ENCODE results near the gene LRRC15.

LRRC15 gene

DNA sequence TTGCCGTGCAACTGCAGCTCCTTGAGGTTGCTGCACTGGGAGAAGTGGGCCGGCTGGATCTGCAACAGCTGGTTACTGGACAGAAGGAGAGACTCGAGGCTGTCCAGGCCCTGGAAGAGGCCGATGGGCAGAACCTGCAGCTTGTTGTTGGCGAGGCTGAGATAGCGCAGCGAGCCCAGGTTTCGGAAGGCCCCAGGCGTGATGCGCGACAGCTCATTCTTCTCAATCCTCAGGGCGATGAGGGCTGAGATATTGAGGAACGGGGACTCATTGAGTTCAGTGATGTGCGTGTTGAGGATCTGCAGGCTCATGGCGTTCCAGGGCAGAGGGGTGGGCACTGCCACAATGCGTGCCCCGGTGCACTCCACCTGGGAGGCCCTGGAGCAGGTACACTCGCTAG, 9.0 kb downstream of the LRRC15 start:
- DNase-seq, result no peak

- no peak for DNase-seq
Observed at GRCh38 chr3:194357681-194358080, 11.9 kb downstream of the LRRC15 start.

GRCh38 chr3:194355379-194355778, 14.2 kb downstream of the LRRC15 start:
- no peak for DNase-seq

DNA sequence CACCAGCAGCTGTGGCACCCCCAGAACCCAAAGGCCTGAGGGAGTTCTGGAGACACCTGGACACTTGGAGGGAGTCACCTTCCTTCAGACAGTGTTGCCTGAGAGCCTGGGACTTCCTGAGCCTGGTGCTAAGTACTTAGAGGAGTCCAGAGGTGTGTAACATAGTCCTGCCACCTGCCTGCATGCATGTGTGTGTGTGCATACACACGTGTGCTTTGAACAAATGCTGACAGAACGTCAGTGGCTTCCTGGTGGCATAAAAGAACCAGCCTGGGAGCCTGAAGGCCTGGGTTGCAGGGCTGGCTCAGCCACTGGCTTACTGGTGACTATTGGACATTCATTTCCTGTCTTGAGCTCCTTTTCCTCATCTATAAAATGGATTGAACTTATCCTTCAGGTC, 15.2 kb downstream of the LRRC15 start:
- DNase-seq, result no peak

DNA sequence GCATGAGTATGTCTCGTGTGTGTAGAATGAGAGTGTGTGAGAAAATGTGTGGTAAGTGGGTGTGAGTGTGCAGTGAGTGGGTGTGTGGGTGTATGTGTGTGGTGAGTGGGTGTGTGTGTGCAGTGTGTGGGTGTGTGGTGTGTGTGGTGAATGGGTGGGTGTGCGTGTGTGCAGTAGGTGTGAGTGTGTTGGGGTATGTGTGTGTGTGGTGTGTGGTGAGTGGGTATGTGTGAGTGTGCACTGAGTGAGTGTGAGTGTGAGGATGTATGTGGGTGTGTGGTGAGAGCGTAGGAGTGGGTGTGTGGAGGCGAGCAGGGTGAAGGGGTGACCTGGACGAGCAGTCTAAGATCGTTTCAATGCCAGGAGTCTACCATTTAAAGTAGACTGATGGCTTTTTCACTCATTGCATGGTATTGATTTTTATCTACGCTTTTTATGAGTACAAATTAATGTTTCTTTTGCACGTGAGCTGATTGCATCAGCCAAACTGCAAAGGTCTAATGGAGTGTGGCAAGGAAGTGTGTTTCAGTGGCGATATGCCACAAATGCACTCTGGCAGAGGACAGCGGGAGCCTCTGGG, 16.8 kb downstream of the LRRC15 start:
- DNase-seq, result no peak

GRCh38 chr3:194351952-194352536, 17.5 kb downstream of the LRRC15 start:
- no peak for DNase-seq

DNA sequence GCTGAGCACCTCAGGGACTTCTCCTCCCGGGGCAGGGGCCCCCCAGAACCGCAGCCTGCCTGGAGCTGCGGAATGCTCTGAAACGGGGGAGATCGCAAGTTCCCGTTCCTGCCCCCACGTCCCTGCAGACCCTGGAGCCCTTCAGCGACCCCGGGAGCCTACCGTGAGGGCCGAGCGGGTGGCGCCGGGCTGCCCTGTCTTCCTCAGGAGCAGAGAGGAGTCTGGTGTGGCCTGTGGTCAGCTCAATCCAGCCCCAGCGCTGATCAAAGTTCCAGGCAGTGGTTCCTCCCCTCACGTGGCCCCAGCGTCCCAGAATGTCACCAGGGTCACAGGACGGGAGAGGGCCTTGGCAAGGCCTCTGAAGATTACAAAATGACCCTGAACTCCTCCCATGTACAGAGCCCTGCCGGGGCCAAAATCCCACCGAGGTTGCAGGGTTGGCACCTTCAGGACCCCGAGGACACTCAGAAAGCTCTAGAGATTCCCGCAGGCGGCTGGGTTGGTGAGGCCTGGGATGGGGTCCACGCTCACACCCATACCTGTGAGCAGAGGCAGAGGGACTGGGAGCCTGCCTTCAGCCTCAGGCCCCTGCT, 18.4 kb downstream of the LRRC15 start, which contains the start of gene CPN2:
Gene CPN2, minus strand, starts transcription at position 249 of the 593 bp plus-strand sequence. CDS start 8,626 bp downstream, outside the sequence.
- DNase-seq, result no peak

GRCh38 chr3:194350726-194351071, 18.8 kb downstream of the LRRC15 start:
- no peak for DNase-seq

GRCh38 chr3:194348354-194348753, 21.2 kb downstream of the LRRC15 start:
- DNase-seq, result no peak

- no peak for DNase-seq
Observed at GRCh38 chr3:194346621-194347020, 22.9 kb downstream of the LRRC15 start.

GRCh38 chr3:194346035-194346434, 23.5 kb downstream of the LRRC15 start:
- no peak for DNase-seq

DNA sequence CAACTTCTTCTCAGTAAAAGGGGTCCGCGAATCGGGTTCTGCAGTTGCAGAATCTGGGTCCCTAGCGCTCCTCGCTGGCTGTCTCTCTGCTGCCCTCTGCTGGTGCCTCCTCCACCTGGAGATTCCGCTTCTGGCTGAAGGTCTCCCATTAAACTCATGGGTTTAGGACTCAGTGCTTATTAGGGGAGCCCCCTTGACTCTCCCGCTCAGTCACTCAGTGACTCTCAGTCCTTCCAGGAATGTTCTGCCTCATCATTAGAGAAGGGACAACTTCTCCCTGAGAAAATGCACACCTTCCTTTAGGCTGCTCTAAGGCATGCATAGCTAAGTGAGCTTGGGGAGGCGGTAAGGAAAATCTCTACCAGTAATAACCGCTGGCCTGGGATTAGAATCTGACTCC, 25.5 kb downstream of the LRRC15 start:
- no peak for DNase-seq

DNA sequence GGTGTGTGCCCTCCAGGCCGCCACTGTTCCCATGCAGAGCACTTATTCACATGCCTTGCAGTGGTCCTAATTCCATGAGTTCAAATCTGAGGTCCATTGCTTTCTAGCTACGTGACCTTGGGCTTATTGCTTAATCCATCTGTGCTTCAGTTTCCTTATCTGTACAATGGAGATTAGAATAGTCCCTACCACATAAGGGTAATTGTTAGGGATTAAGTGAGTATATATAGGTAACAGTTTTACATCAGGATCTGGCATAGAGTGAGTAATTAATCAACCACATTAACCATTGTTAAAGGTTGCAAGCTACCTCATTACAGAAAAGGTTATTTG, 26.0 kb downstream of the LRRC15 start:
- no peak for DNase-seq

DNA sequence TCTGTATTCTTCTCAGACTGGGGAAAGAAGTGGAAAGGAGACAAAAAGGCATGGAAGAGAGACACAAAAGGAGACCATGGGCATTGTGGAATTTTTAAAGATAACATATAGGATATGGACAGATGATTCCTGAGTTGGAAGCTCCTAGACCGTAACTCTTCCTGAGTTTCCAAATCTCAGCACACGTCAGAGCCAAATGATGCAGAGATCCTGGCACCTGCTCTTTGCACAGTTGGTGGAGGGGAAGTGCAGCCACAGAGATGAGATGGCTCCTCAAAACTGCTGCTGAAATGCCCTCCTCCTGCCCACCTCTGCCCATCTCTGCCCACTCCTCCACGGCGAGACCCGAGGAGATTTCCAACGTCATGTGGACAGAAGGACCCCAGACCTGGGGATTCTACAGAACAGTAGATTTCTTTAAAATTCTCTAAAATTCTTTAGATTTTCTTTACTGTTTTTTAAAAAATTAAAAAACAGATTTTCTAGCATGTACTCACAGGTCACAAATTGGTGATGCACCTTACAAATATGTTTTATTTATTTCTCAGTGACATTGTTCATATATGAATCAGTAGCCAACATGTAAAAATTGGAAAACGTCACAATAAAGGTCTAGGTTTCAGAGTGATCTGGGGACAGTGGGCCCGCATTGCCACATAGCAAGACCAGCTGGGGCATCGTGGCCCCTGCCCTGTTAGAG, 26.5 kb downstream of the LRRC15 start:
- no peak for DNase-seq

- DNase-seq, result no peak
Observed at GRCh38 chr3:194340757-194341400, 28.7 kb downstream of the LRRC15 start.

GRCh38 chr3:194339840-194340239, 29.7 kb downstream of the LRRC15 start:
- DNase-seq, result no peak

DNA sequence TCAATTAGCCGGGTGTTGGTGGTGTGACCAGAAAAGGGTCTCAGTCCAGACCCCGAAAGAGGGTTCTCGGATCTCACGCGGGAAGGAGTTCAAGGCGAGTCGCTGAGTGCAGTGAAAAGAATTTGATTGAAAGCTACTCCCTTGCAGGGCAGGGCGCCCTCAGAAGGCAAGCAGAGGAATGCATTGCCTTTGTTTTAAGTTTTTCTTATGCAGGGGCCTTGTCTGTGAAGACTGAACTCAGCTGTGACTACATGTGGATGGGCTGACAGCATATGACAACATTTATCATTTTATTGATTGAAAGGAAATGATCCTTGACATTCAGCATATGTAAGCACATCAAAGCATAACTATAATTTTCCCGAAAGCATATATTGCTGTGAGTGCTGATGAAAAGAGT, 30.2 kb downstream of the LRRC15 start:
- no peak for DNase-seq

- no peak for DNase-seq
Observed at GRCh38 chr3:194337965-194338753, 31.4 kb downstream of the LRRC15 start.

DNA sequence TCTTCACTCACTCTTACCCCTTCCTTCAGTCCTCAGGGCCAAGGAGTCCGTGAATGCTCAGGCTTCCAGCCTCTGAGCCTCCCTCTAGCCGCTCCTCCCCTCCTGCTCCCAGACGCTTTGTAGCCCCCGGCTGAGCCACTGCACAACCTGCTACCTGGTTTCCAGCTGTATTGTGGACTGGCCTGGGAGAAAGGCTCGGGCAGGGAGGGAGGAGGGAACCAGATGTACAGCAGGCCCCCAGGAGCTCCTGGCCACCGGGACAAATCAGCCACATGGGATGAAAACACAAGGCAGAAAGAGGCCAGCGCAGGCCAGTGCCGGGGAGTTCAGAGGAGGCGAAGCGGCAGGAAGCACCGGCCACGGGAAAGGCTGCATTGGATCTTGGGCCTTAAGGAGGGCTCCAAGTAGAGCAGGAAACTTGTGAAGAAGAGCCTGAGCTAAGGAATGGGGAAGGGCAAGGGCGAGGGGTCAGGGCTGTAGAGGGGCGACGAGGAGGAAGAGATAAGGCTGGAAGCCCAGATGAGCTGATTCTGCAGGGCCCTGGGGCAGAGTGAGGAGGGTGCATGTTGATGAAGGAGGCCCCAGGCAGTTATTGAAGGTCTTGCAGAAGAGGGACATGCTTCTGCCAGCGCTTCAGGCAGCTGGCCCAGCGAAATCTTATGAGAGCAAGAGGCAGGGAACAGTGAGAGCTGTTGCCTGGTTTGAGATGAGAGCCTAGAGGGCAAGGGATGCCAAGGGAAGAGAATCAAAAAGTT, 32.8 kb downstream of the LRRC15 start:
- no peak for DNase-seq

DNA sequence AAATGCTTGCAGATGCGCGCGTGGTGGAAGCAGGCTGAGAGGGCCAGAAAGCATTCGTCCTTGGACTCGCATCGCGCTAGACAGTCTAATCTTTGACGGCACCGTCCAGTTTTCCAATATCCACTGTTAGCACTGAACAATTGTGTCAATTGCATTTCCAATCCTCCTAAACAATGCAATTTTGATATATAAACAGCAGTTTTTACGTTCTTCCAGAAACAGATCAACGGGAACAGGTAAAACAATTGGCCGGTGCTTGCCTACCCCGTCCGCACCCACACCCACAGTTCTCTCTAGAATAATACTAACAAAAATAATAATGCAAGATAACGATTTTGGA, 35.6 kb downstream of the LRRC15 start:
- DNase-seq, result no peak

DNA sequence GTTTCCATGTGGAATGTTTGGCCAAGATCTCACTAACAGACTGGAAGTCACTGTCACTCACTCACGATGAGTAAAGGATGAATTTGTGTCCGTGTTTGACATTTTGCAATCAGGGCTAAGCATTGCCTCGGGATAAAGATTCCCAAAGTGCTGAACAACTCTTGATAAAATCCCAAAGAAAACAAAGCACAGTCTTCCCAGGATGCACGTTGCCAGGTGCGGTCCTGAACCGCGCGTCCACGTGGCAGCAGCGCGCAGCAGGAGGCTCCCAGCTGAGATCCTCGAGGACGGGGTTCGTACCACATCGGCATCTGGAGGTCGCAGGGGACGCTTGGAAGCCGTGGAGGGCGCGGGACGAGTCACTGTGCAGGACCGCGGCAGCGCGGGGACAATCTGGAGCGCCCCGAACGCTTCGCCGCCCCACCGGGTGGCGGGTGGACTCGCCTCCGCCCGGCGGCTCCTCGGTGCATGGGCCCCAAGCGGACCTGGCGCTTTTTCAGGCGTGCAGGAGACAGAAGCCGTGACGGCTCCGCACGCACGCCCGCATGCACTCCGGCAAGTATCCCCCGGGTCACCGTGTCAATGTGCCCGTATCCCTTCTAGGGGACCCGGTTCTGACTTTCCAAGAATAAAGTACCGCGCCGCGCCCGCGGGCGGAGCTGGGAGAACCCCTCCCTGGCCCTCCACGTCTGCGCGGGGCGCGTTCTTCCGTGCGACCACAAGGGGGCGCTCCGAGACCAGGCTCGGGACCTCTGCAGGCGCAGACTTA, 36.1 kb downstream of the LRRC15 start:
- no peak for DNase-seq

- no peak for DNase-seq
Observed at GRCh38 chr3:194332858-194333211, 36.7 kb downstream of the LRRC15 start.
